Measurements from ENCODE around the gene RMI2.

The RMI2 gene

GRCh38 chr16:11309895-11310633 lies 35.2 kb upstream of the RMI2 start:
- no peak for DNase-seq (ENCODE audit: low read depth)

DNA sequence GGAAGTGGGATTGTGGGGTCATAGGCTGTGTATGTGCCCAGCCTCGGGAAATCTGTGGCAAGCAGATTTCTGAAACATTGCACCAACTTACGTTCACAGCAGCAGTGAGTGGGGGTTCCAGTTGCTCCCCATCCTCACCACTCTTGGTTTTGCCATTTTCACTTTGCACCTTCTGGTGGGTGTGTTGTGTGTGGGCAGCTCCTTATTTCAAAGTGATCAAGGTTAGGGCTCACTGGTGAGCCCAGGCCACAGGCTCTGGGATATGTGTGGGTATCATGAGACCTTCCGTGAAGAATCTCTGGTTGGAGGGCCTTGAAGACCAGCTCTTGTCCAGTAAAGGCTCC lies 34.7 kb upstream of the RMI2 start:
- no peak for DNase-seq (ENCODE audit: low read depth)

DNA sequence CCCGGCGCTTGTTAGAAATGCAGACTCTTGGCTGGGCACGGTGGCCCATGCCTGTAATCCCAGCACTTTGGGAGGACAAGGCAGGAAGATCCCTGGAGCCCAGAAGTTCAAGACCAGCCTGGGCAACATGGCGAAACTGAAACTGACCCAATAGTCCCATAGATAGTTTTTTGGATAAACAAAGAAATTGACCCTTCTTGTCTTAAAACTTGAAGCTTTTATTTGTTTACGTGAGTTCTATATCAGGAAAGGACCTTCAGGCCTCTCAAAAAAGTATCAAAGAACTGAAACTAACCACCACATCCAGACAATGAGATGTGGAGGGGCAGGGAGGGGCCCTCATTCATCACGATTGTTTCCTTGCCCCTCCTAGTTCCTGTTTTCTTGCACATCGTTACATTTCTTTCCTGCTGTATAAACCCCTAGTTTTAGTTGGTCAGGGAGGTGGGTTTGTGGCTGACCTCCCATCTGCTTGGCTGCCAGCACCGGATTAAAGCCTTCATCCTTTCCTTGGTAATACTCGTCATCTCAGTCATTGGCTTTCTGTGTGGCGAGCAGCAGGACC lies 34.2 kb upstream of the RMI2 start:
- DNase-seq (ENCODE audit: low read depth), result no peak

DNA sequence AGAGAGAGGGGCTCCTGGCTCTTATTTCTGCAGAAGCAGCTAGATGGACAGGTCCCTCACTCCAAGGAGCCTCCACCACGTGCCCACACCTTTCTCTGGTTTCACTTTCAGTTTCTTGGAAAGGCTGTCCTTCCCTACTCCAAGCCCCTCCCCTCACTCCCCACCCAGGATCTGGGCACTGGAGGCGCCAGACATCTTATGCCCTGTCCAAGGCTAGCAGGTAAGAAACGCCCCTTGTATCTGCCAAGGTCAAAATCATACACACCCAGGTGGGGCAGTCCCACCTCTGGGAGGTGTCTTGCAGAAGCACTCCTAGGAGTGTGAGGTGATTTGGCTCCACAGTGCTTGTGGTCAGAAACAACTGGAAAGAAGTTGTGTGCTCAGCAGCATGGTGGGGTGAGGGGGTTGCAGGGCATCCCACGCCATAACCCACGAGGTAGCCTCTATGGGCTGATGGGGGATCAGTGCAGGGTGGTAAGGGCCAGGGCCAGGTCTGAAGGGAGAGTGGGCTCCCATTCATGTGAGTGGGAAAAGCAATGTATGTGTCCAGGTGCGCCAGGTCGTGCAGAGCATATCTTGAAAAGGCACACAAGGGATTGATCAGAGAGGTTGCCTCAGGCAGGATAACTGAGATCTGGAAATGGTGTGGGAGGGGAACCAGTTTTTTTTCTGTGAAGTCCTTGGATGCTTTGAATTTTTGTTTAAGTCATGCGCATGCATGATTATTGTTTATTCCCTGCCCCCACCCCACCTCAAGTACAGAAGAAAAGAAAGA lies 32.4 kb upstream of the RMI2 start:
- no peak for DNase-seq (ENCODE audit: low read depth)

DNA sequence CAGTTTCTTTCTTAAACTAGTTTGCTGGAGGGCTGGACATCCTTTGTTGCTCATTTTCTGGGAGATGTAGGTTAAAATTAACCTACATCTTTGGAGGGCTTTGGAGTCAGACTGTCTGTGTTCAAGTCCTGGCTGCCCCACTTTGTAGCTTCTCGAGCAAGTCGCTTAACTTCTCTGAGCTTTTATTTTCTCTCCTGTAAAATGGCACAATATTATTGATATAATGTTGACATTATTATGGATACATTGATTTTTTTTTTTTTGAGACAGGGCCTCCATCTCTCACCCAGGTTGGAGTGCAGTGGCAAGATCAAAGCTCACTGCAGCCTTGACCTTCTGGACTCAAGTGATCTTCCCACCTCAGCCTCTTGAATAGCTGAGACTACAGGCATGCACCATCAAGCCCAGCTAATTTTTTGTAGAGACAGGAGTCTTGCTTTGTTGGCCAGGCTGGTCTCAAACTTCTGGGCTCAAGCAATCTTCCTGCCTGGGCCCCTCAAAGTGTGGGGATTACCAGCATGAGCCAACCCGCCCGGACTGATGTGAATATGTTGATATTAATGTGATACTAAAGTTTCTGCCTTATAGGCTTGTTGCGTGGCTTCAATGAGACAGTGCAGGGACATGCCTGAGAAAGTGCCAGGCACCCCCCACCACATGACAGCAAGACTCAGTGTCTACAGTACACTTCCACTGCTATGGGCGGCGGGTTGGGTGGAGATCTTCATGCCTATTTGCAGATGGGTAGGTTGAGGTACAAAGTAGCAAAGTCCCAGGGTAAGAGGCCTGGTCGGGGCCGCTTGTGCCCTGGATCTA lies 31.6 kb upstream of the RMI2 start:
- DNase-seq (ENCODE audit: low read depth), result no peak

DNA sequence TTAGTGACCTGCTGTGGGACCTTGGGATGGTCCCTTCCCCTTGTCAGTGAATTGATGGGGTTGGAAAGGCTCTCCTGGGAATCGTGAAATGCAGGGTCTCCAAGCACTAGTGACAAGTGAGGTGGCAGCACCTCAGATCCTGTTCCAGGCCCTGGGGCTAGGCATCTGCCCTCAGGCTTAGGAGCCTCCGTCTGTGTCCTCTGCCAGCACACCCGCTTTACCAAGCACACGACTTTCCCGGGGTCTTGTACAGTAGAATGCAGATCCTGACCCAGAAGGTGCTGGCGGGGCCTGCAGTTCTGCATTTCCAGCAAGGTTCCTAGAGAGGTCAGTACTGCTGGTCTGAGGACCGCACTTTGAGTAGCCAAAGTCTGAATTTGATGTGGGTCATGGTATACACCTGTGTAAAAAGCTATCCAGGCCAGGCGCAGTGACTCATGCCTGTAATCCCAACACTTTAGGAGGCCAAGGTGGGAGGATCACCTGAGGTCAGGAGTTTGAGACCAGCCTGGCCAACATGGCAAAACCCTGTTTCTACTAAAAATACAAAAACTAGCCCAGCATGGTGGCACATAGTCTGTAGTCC lies 30.9 kb upstream of the RMI2 start:
- no peak for DNase-seq (ENCODE audit: low read depth)

DNA sequence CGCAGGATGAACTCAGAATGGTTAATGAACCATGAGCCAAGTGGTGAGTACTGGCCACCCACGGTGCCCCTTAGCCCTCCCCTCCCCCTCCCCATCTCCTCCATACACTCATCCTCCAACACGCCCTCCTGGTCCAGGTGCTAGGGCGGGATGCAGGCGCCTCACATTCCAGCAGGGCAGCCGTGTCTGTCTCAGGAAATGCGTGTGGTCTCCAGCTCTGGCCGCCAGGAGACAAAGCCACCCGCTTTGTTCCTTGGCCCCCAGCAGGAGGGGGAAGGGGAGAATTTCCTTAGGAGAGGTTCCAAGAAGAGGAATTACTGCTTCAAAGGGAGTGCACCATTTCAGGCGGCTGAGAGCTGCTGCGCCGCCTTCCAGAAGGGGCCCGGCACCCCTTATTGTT lies 29.7 kb upstream of the RMI2 start:
- no peak for DNase-seq (ENCODE audit: low read depth)

DNA sequence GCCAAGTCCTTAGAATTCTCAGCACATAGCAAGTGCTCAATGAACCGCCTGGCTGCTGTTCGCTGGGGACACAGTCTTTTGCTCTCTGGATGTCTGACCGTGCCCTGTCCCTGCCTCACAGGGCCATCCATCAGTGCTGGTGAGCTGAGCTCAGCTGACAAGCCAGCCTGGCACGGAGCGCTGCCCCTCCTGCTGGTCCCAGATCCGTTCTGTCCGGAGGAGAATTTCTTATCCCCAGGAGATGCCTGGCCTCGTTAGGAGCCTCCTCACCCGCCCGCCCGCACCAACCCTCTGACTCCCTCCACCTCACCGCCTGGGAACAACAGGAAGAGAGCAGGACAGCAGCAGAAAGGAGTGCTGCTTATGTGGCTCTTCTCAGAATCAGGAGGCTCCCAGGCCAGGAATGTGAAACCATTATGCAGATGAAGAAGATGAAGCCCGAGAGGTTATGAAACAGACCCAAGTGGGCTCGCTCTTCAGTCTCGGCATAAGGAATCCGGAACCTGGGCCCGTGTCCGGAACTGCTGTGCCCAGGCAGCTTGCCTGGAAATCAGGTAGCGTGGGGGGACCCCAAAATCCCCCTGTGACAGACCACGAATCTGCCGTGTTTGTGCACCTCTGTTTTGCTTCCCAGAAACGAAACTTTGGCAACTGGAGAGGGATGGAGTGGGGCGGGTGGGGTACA lies 28.8 kb upstream of the RMI2 start:
- no peak for DNase-seq (ENCODE audit: low read depth)

- no peak for DNase-seq (ENCODE audit: low read depth)
Observed at GRCh38 chr16:11318817-11319216, 26.4 kb upstream of the RMI2 start.

GRCh38 chr16:11319529-11320146 lies 25.6 kb upstream of the RMI2 start:
- DNase-seq (ENCODE audit: low read depth), result no peak

DNA sequence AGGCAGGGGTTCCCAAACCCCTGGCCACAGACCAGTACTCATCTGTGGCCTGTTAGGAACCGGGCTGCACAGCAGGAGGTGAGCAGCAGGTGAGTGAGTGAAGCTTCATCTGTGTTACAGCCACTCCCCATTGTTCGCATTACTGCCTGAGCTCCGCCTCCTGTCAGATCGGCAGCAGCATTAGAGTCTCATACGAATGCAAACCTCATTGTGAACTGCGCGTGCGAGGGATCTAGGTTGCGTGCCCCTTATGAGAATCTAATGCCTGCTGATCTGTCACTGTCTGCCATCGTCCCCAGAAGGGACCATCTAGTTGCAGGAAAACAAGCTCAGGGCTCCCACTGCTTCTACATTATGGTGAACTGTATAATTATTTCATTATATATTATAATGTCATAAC lies 25.1 kb upstream of the RMI2 start:
- no peak for DNase-seq (ENCODE audit: low read depth)

DNA sequence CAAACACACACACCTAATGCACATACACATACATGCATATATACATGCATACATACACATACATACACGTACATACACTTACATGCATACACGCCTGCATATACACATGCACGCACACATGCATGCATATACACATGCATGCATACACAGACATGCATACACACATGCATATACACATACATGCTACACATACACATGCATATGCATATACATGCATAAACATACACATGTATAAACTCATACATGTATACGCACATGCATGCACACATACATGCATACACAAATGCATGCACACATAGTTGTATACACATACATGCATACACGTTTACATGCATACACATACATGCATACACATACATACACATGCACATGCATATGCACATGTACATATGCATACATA lies 23.6 kb upstream of the RMI2 start:
- no peak for DNase-seq (ENCODE audit: low read depth)

DNA sequence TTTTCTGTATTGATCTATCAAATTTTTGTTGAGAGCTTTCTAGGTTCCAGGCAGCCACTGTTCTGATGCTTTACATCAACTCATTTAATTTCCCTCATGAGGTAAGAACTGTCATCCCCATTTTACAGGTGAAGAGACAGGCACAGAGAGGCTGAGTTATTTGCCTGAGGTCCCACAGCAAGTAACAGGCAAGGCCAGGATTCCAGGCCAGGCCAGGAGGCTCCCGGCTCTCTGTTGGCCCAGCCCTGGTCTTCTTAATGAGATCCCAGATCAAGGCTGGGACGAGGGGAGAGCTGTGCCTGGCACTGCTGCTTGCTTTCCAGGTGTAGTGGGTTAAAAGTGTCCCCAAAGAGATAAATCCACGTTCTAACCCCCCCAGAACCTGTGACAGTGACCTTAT lies 22.4 kb upstream of the RMI2 start:
- no peak for DNase-seq (ENCODE audit: low read depth)

DNA sequence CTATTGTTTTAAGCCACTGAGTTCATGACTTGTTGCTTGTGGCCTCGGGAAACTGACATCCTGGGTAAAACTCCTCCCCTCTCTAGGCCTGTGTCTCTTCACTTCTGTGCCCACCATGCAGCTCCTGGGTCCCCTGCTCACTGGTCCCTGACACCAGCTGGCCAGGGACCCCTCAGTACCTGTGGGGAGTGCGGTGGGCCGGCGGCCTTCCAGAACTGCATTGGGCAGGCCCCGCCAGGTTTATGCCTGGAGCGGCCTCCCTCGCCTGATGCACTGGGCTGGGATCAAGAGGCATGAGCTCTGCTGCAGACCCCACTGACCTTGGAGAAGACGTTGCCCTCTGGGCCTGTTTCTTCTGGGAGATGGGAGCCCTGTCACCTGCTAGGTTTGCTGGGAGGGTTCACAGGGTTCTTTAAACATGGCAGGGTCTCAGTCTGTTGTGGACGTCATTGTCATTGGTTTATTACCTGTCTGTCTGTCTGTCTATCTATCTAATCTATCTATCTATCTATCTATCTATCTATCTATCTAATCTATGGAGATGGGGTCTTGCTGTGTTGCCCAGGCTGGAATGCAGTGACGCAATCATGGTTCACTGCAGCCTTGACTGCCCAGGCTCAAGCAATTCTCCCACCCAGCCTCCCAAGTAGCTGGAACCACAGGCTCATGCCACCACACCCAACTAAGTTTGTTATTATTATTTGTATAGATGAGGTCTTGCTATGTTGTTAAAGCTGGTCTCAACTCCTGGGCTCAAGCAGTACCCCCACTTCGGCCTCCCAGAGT lies 21.5 kb upstream of the RMI2 start:
- DNase-seq (ENCODE audit: low read depth), result no peak

GRCh38 chr16:11325404-11326083 lies 19.7 kb upstream of the RMI2 start:
- DNase-seq (ENCODE audit: low read depth), result no peak

- DNase-seq (ENCODE audit: low read depth), result no peak
Observed at GRCh38 chr16:11326084-11326736, 19.0 kb upstream of the RMI2 start.

DNA sequence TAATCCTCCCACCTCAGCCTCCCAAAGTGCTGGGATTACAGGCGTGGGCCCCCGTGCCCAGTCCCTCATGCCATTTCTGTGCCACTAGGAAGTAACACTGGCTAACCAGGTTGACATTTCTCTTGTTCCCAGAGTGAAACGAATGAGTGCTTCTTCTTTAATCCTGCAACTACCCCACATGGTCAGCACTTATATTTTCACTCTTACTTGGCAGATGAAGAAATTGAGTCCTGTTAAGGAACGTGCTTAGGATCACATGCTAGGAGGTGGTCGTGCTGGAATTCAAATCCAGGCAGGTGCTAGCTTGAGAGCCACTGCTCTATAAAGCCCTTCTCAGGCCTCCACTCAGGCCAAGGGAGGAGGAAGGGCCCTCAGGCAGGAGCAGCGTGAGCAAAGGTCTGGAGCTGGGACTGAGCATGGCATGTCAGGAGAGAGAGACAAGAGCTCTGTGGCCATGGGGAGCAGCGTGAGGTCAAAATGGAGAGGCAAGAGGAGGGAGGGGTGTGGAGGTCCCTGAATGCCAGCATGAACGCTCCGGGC lies 18.5 kb upstream of the RMI2 start:
- DNase-seq (ENCODE audit: low read depth), result no peak

- DNase-seq (ENCODE audit: low read depth), result no peak
Observed at GRCh38 chr16:11327277-11328171, 17.7 kb upstream of the RMI2 start.
